Keratinocyte (primary cell): ENCODE data around the gene MS4A7.

Experiments
- EZH2 ChIP-seq: IDR thresholded peaks from one replicate; pipeline ENCODE4 v1.6.1; 2012; ENCODE audit warnings: inconsistent platforms, mild to moderate bottlenecking, low read length, moderate library complexity
- TF ChIP-seq, protein P1 (sequence below), 3 experiments: IDR thresholded peaks in 1 of 3; conservative IDR thresholded peaks in 1 of 3; optimal IDR thresholded peaks in 1 of 3; 2 replicates in 2 of 3; 3 replicates in 1 of 3; pipeline versions ENCODE3 to v1.5.1; 2011; ENCODE audit warnings: low read length in 3 of 3, mild to moderate bottlenecking in 3 of 3, moderate library complexity in 2 of 3, control low read depth in 1 of 3, inconsistent platforms in 1 of 3; ENCODE audit not compliant: insufficient read depth in 2 of 3; ENCODE audit errors: extremely low read depth in 1 of 3

DNA sequence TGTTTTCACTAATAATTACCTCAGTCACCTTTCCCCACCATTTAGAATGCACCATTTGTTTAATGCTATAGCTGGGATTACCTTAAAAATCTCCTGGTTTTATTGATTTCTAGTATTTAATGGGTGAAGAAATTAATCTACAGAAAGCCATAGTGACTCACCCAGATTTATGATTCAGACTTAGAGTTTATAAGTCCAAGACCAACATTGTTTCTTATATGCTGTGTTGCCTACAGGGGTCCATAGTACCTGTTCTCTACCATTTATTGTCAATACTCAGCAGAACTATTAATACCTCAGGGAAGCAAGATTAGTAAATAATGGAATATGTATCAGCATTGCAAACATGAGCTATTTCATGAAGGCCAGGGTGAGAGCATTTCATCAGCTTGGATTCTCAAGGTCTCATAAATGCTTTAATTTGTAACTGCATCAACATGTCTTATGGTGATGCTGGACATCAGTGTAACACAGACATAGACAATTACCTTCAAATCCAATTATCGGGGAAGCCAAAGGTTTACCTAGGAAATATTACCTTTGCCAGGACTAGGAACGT, 8.0 kb upstream of the MS4A7 start:
- TF ChIP-seq EZH2 = no peak
- TF ChIP-seq, protein P1, sequence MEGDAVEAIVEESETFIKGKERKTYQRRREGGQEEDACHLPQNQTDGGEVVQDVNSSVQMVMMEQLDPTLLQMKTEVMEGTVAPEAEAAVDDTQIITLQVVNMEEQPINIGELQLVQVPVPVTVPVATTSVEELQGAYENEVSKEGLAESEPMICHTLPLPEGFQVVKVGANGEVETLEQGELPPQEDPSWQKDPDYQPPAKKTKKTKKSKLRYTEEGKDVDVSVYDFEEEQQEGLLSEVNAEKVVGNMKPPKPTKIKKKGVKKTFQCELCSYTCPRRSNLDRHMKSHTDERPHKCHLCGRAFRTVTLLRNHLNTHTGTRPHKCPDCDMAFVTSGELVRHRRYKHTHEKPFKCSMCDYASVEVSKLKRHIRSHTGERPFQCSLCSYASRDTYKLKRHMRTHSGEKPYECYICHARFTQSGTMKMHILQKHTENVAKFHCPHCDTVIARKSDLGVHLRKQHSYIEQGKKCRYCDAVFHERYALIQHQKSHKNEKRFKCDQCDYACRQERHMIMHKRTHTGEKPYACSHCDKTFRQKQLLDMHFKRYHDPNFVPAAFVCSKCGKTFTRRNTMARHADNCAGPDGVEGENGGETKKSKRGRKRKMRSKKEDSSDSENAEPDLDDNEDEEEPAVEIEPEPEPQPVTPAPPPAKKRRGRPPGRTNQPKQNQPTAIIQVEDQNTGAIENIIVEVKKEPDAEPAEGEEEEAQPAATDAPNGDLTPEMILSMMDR (optimal IDR thresholded peaks at IDR 0.05 in 1 of 3, IDR thresholded peaks at IDR 0.05 in 1 of 3, conservative IDR thresholded peaks at IDR 0.05 in 1 of 3; ENCODE audit: extremely low read depth in 1 of 3, insufficient read depth in 2 of 3, low read length in 3 of 3) = no peak
